Mucosa of rectum (tissue), 2 donors: ENCODE results near the gene CREB5.

Source experiments
- H3K27ac ChIP-seq, 2 donors: one replicate each; pipeline ENCODE4 v1.7.0; 2013; ENCODE audit warnings: inconsistent platforms in 2 of 2, low read depth in 2 of 2, low read length in 2 of 2
- H3K27me3 ChIP-seq, 2 donors: one replicate each; pipeline ENCODE4 v1.7.0; 2013; ENCODE audit warnings: low read length in 2 of 2; ENCODE audit not compliant: control insufficient read depth in 2 of 2, insufficient read depth in 2 of 2
- H3K36me3 ChIP-seq, 2 donors: one replicate each; pipeline ENCODE4 v1.7.0; 2013; ENCODE audit warnings: low read length in 2 of 2; ENCODE audit not compliant: control insufficient read depth in 2 of 2, insufficient read depth in 2 of 2
- H3K4me1 ChIP-seq, 2 donors: one replicate each; pipeline ENCODE4 v1.7.0; 2013; ENCODE audit warnings: low read length in 2 of 2, mild to moderate bottlenecking in 1 of 2; ENCODE audit not compliant: control insufficient read depth in 2 of 2, insufficient read depth in 2 of 2
- H3K4me3 ChIP-seq, 2 donors: one replicate each; pipeline ENCODE4 v1.7.0; 2013; ENCODE audit warnings: low read length in 2 of 2
- H3K9ac ChIP-seq, 2 donors: one replicate each; pipeline ENCODE4 v1.7.0; 2013; ENCODE audit warnings: low read length in 2 of 2, low read depth in 1 of 2, mild to moderate bottlenecking in 1 of 2
- H3K9me3 ChIP-seq, 2 donors: one replicate each; pipeline ENCODE4 v1.7.0; 2013; ENCODE audit warnings: low read length in 2 of 2; ENCODE audit not compliant: control insufficient read depth in 2 of 2
- donor health status: healthy.
- donor health status: Normal muscosa, but diverticular disease.

CREB5 gene

DNA sequence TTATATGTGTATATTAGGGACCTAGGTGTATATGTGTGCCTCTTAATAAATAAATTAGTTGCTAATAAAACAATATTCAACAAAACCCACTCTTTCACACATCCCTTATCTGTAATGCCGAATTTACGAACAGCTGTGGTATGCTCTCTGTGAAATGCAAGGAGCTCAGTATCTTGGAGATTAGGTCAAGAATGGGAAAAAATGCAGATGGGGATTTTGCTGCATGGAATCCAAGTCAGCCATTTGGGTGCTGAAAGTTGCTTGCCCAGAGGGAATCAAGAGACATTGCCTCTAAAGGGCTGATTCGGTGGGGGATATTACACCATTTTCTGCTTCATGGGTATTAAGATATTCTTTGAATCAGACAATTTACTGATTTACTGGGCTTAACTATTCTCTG lies 93.5 kb downstream of the CREB5 start:
- Histone ChIP-seq H3K4me3 (no peak overlapping the region), H3K36me3 (no peaks in the 10 kb centered on the region), H3K27ac (no peak overlapping the region), H3K9ac (no peak overlapping the region), H3K9me3 (no peaks in the 10 kb centered on the region), H3K27me3 (no peaks in the 10 kb centered on the region), H3K4me1 (no peaks in the 10 kb centered on the region)

DNA sequence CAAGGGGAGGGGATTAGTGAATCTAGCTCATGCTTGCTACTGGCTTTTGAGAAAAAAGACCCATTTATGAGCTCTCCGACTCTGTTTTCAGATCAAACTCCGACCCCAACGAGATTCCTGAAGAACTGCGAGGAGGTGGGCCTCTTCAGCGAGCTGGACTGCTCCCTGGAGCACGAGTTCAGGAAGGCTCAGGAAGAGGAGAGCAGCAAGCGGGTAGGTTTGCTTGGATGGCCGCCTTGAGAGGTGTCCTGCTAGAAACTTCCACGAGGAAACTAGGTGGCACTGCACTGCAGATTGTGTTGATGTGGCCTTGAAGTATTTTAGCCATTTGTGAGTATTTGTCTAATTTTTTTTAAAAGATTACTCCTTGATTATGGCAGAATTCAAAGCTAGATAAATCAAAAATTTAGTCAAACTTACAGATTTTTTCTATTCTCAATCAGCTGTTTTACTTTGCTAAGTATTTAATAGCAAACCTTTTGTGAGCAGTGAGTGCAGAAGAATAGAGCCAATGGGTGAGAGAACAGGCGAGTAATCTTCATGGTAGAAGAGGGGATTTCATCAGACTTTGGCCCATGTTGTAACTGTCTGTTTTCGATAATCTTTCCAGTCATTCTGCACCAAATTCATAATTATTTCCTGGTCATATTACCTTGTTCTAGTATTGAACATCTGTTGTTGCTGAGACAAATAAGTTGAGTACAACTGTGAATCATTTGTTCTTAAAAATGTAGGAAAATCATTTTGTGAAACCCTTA lies 95.4 kb downstream of the CREB5 start:
- H3K4me3 ChIP-seq = no peak overlapping the region
- no peak overlapping the region for H3K27ac ChIP-seq
- no peaks in the 10 kb centered on the region for H3K4me1 ChIP-seq
- H3K9ac ChIP-seq = no peak overlapping the region
- no peaks in the 10 kb centered on the region for H3K9me3 ChIP-seq
- H3K36me3 ChIP-seq = no peaks in the 10 kb centered on the region
- peaks cover 0 to under 1% of the 10 kb centered on the region in 2 donors for H3K27me3 ChIP-seq

GRCh38 chr7:28509251-28510025 lies 97.1 kb downstream of the CREB5 start:
- Histone ChIP-seq H3K4me3 (no peak overlapping the region), H3K9ac (no peak overlapping the region), H3K27ac (no peak overlapping the region), H3K27me3 (peaks cover 0 to 3% of the 10 kb centered on the region in 2 donors), H3K36me3 (no peaks in the 10 kb centered on the region), H3K9me3 (no peaks in the 10 kb centered on the region), H3K4me1 (no peaks in the 10 kb centered on the region)

DNA sequence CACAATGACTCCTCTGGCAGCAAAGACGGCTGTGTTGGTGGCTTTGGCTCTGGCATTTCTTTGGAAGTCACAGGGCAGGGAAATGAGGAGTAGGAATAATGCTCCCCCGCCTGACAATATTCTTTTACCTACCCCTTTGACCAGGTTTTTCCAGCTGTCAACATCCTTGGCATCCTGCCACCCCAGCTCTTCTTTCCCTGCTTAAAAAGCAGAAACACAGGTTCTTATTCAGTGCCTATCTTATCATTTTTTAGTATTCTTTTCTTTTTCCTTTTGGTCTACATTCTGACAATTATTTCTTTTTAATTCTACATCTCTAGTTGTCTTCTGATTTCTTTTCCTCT lies 97.7 kb downstream of the CREB5 start:
- no peak overlapping the region for H3K4me3 ChIP-seq
- H3K27me3 ChIP-seq = peaks cover 0 to 3% of the 10 kb centered on the region in 2 donors
- H3K4me1 ChIP-seq = no peaks in the 10 kb centered on the region
- H3K36me3 ChIP-seq = no peaks in the 10 kb centered on the region
- no peak overlapping the region for H3K9ac ChIP-seq
- no peaks in the 10 kb centered on the region for H3K9me3 ChIP-seq
- no peak overlapping the region for H3K27ac ChIP-seq

DNA sequence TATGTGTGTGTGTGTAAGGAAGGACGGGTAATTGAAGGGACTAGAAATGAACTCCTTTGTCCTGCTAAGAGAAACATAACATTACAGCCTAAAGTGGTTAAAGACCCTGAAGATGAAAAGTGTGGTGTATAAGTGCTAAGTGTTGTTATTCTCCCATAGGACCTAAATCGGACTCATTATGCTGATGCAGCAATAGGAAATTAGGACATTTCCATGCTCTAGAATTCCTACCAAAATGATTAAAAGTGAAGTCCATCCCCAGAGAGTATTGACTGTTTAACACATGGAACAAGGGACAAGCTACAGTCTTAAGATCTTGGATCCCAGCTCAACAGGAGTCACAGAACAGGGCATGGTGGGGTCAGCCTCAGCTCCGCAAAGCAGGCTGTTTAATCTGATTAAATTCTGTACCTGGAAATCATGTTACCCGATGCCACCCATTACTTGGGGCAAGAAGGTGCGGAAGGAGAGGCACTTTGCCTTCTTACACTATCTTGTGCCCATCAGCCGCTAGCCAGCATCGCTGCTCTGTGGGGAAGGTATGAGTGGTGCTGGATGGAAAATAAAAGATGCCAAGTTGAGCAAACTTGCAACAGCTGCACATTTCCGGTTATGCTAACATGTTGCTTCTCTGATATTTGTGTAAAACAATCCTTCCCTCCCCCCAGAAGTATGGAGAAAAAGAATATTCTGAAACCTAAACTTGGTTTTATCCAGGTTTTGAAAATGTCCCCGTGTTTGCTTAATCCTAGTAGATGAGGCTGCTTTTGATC lies 100.5 kb downstream of the CREB5 start:
- Histone ChIP-seq H3K4me3 (no peak overlapping the region), H3K27ac (no peak overlapping the region), H3K9me3 (no peaks in the 10 kb centered on the region), H3K9ac (no peak overlapping the region), H3K36me3 (no peaks in the 10 kb centered on the region), H3K4me1 (no peaks in the 10 kb centered on the region), H3K27me3 (peaks cover 0 to 3% of the 10 kb centered on the region in 2 donors)

- Histone ChIP-seq H3K27me3 (peaks cover 5 to 9% of the 10 kb centered on the region in 2 donors), H3K4me1 (no peaks in the 10 kb centered on the region), H3K27ac (no peak overlapping the region), H3K9me3 (no peaks in the 10 kb centered on the region), H3K4me3 (no peak overlapping the region), H3K9ac (no peak overlapping the region), H3K36me3 (no peaks in the 10 kb centered on the region)
These were observed 104.3 kb downstream of the CREB5 start for GRCh38 chr7:28516390-28517172.

DNA sequence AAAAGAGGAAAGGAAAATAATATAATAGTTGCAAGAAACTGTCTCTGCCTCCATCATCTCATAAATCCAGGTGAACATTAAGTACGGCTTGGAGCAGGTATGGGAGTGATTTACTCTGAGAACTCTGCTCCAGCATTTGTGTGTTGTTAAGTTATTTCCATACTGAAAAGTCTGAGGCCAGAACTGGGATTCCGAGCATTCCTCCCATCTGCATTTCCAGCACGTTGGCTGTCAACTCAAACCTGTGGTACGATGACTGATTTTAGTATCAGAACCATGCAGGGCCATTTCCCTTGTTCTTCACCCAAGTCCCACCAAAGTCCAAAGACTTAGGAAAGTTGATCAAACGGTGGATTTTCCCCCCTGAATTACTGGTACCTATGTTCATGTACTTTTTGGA lies 104.9 kb downstream of the CREB5 start:
- Histone ChIP-seq H3K36me3 (no peaks in the 10 kb centered on the region), H3K9ac (no peak overlapping the region), H3K4me3 (no peak overlapping the region), H3K4me1 (no peaks in the 10 kb centered on the region), H3K27ac (no peak overlapping the region), H3K9me3 (no peaks in the 10 kb centered on the region), H3K27me3 (peaks cover 5 to 9% of the 10 kb centered on the region in 2 donors)

DNA sequence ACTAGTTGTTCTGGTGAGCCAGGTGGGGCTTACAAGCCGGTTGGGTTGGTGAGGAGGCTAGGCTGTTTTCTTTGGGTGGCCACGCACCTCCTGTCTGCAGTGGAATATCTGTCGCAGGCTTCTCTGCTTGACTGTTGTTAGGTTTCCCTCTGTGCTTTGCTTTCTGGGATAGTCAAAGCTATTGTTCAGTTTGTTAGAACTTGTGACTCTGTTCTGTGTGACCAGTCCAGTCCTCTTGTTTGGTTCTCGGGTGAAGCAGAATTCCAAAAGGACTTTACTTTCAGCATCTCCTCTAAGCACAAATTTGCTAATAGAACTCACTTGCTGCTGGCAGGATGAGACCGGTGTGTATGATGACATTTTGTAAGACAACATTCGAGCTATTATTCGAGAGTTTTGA lies 105.3 kb downstream of the CREB5 start:
- H3K36me3 ChIP-seq = no peaks in the 10 kb centered on the region
- no peak overlapping the region for H3K27ac ChIP-seq
- H3K4me1 ChIP-seq = no peaks in the 10 kb centered on the region
- no peaks in the 10 kb centered on the region for H3K9me3 ChIP-seq
- peaks cover 5 to 9% of the 10 kb centered on the region in 2 donors for H3K27me3 ChIP-seq
- H3K4me3 ChIP-seq = no peak overlapping the region
- H3K9ac ChIP-seq = no peak overlapping the region

DNA sequence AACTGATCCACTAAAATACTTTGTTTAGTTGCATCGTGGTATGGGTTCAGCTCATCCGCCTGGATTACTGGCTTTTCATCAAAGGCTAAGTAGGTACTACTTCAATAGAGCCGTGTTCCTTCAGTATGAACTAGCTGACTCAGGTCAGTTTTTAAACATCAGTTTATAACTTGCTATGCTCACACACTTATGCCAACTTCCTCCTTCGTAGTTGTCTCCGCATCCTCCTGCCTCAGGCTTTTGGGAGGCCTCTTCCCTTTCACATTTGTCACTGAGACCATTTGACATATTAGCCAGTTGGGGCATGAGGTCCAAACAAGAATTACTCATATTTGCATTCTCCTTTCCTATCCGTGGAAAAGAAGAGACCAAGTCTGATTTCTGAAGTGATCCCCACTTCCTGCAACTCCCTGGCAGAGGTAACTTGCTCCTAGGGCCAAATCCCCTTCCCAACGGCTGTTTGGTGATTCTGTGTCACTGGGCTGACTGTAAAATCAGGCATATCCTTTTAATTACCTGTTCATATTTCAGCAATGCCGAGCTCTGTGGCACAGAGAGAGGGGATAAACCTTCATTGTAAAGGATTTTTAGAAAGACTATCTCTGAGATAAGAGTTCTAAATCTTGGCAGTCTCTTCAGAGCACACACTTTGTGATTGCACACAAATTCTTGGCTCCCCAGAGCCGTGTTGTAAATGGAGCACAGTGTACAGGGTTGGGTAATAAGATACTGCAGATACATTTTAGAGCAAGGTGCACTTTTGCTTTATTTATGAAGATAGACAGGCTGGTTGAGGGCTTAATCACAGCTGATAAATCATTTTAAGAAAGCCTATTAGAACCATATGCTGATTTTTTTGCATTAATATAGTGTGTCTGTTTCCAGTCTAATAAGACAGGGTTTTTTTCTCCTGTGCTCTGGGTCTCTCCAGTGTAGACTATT lies 108.0 kb downstream of the CREB5 start:
- H3K9ac ChIP-seq = no peak overlapping the region
- no peaks in the 10 kb centered on the region for H3K4me1 ChIP-seq
- no peak overlapping the region for H3K4me3 ChIP-seq
- H3K27ac ChIP-seq = no peak overlapping the region
- H3K27me3 ChIP-seq = peaks cover 2 to 9% of the 10 kb centered on the region in 2 donors
- H3K36me3 ChIP-seq = no peaks in the 10 kb centered on the region
- no peaks in the 10 kb centered on the region for H3K9me3 ChIP-seq
